HUES64 (cell line): ENCODE data around the gene RRN3.
A peak's percentile ranks its signal among the peaks of the same experiment; 100 is the strongest.
"Not testable (repeated sequence)": the region's sequence is repeated elsewhere in the genome, so short reads cannot be mapped to it uniquely, and the experiment has no call there.

Experiments used
- H3K27ac ChIP-seq: 2 replicates; pipeline ENCODE4 v1.7.0; 2013; ENCODE audit warnings: low read depth, low read length, inconsistent platforms
- H3K27me3 ChIP-seq: 2 replicates; pipeline ENCODE4 v1.6.1; 2013; ENCODE audit warnings: mild to moderate bottlenecking, low read length; ENCODE audit not compliant: insufficient read depth
- H3K36me3 ChIP-seq: 2 replicates; pipeline ENCODE4 v1.6.1; 2013; ENCODE audit warnings: mild to moderate bottlenecking, low read length; ENCODE audit not compliant: insufficient read depth
- H3K4me1 ChIP-seq: 2 replicates; pipeline ENCODE4 v1.6.1; 2013; ENCODE audit warnings: mild to moderate bottlenecking, low read length, moderate library complexity; ENCODE audit not compliant: insufficient read depth
- H3K4me3 ChIP-seq: 2 replicates; pipeline ENCODE4 v1.5.1; 2013; ENCODE audit warnings: mild to moderate bottlenecking, low read length, moderate library complexity
- H3K9ac ChIP-seq: 2 replicates; pipeline ENCODE4 v1.6.1; 2013; ENCODE audit warnings: mild to moderate bottlenecking, low read depth, low read length
- H3K9me3 ChIP-seq: 2 replicates; pipeline ENCODE4 v1.6.1; 2013; ENCODE audit warnings: low read depth, low read length; ENCODE audit not compliant: insufficient read depth
- WGBS: fragments of 150-250, 120-280 bp; methylation state at CpG from one replicate; pipeline ENCODE4 v1.1.7; 2013; ENCODE audit warnings: missing lambda C conversion rate; 5-methylcytosine and 5-hydroxymethylcytosine counted together

RRN3 gene

GRCh38 chr16:15133554-15133953 is 39.5 kb upstream of the RRN3 start:
- not testable (repeated sequence) for H3K4me3 ChIP-seq, H3K36me3 ChIP-seq, H3K4me1 ChIP-seq, H3K27me3 ChIP-seq, H3K9ac ChIP-seq, H3K27ac ChIP-seq, H3K9me3 ChIP-seq
- 96% methylated on average over 15 of the region's 31 CpGs for WGBS

GRCh38 chr16:15132719-15133428 is 38.8 kb upstream of the RRN3 start:
- 95% methylated on average over 25 of the region's 41 CpGs for WGBS
- H3K4me1 ChIP-seq, H3K9me3 ChIP-seq, H3K27ac ChIP-seq, H3K27me3 ChIP-seq, H3K4me3 ChIP-seq, H3K36me3 ChIP-seq, H3K9ac ChIP-seq: not testable (repeated sequence)

GRCh38 chr16:15130943-15131700 is 37.0 kb upstream of the RRN3 start:
- H3K9ac ChIP-seq, H3K4me1 ChIP-seq, H3K27me3 ChIP-seq, H3K27ac ChIP-seq, H3K4me3 ChIP-seq, H3K36me3 ChIP-seq, H3K9me3 ChIP-seq: not testable (repeated sequence)
- 94% methylated on average over 40 of the region's 51 CpGs for WGBS

GRCh38 chr16:15130256-15130932 is 36.3 kb upstream of the RRN3 start:
- WGBS: 93% methylated on average over 18 of the region's 37 CpGs
- not testable (repeated sequence) for H3K27me3 ChIP-seq, H3K9ac ChIP-seq, H3K27ac ChIP-seq, H3K4me3 ChIP-seq, H3K9me3 ChIP-seq, H3K36me3 ChIP-seq, H3K4me1 ChIP-seq

GRCh38 chr16:15127641-15128425 is 33.8 kb upstream of the RRN3 start:
- H3K27me3 ChIP-seq, H3K36me3 ChIP-seq, H3K4me1 ChIP-seq, H3K4me3 ChIP-seq, H3K9ac ChIP-seq, H3K9me3 ChIP-seq, H3K27ac ChIP-seq: not testable (repeated sequence)
- WGBS: 95% methylated on average over 28 of the region's 48 CpGs

- H3K9ac ChIP-seq, H3K4me1 ChIP-seq, H3K27me3 ChIP-seq, H3K9me3 ChIP-seq, H3K4me3 ChIP-seq, H3K36me3 ChIP-seq, H3K27ac ChIP-seq: not testable (repeated sequence)
- 82% methylated on average over 3 of the region's 5 CpGs for WGBS
Observed at GRCh38 chr16:15100372-15100987, 6.4 kb upstream of the RRN3 start.

GRCh38 chr16:15099366-15099909 is 5.4 kb upstream of the RRN3 start:
- WGBS: 100% methylated on average over 1 of the region's 2 CpGs
- not testable (repeated sequence) for H3K27me3 ChIP-seq, H3K36me3 ChIP-seq, H3K4me3 ChIP-seq, H3K4me1 ChIP-seq, H3K9ac ChIP-seq, H3K27ac ChIP-seq, H3K9me3 ChIP-seq

- peaks cover 13% of the 10 kb centered on the region for H3K36me3 ChIP-seq
- not testable (repeated sequence) for H3K9me3 ChIP-seq, H3K9ac ChIP-seq, H3K27me3 ChIP-seq, H3K4me1 ChIP-seq, H3K27ac ChIP-seq, H3K4me3 ChIP-seq
- 100% methylated on average over 6 of the region's 9 CpGs for WGBS
Observed at GRCh38 chr16:15096583-15096972, 2.5 kb upstream of the RRN3 start.

- H3K27me3 ChIP-seq, H3K9me3 ChIP-seq, H3K4me1 ChIP-seq, H3K27ac ChIP-seq: not testable (repeated sequence)
- H3K4me3 ChIP-seq: peak overlapping the region; percentile 63
- H3K9ac ChIP-seq: peak overlapping the region; percentile 85
- peaks cover 34% of the 10 kb centered on the region for H3K36me3 ChIP-seq
- WGBS: no CpG with 5 or more reads among the region's 14 CpGs
Observed at GRCh38 chr16:15093571-15093954, 509 bp downstream of the RRN3 start.

GRCh38 chr16:15090663-15091269 is 3.3 kb downstream of the RRN3 start:
- 89% methylated on average over 1 of the region's 1 CpG for WGBS
- not testable (repeated sequence) for H3K27ac ChIP-seq, H3K4me3 ChIP-seq, H3K9ac ChIP-seq, H3K4me1 ChIP-seq, H3K27me3 ChIP-seq, H3K9me3 ChIP-seq
- peaks cover 55% of the 10 kb centered on the region for H3K36me3 ChIP-seq
